Endothelial cell of umbilical vein (primary cell): ENCODE data around the gene NFATC1. TPM values are rescaled to one million over a fixed set of nuclear protein-coding genes. Genes with fewer than 3 reads are reported as not detected.
A peak's percentile ranks its signal among the peaks of the same experiment; 100 is the strongest.

Experiments
- BruUV-seq: library from RNA; stranded (reverse); fragments of 400-500 nt; replicated peaks from 2 replicates; lab custom pipeline; 2021; lab: Mats Ljungman, UMichigan
- CTCF ChIA-PET: fragments of 300-600, 350-600 bp; sonication (Branson Sonifier 250); formaldehyde crosslinking; loops from one replicate; lab custom pipeline; 2021; ENCODE audit warnings: antibody characterized with exemption, inconsistent platforms; lab: Charles Lee
- POLR2A ChIA-PET: fragments of 300-600, 350-600 bp; sonication (Branson Sonifier 250); formaldehyde crosslinking; loops from one replicate; lab custom pipeline; 2021; ENCODE audit warnings: antibody characterized with exemption, inconsistent platforms; lab: Charles Lee
- DNase-seq: peaks from one replicate; pipeline ENCODE4 v3.0.0-alpha.2; 2011; ENCODE audit warnings: low read depth, low spot score
- FAIRE-seq: peaks from 2 replicates; lab custom pipeline; 2011; peaks lifted over from hg19 to GRCh38; lab: Jason Lieb, UNC
- H2AFZ ChIP-seq: 2 replicates; pipeline ENCODE4 v1.6.0; 2012; ENCODE audit warnings: low read depth, low read length, control low read depth, inconsistent platforms
- H3K27ac ChIP-seq: 2 replicates; pipeline ENCODE4 v1.5.1; 2011; ENCODE audit warnings: low read depth, mild to moderate bottlenecking, control low read depth, low read length, moderate library complexity; ENCODE audit not compliant: insufficient read depth
- H3K27me3 ChIP-seq, 2 experiments: 2 replicates each; pipeline versions ENCODE4 v1.6.0 to v1.6.1; 2011; ENCODE audit warnings: low read length in 2 of 2, mixed read lengths in 1 of 2; ENCODE audit not compliant: control insufficient read depth in 2 of 2, insufficient read depth in 2 of 2
- H3K36me3 ChIP-seq, 2 experiments: 2 replicates in 1 of 2; 3 replicates in 1 of 2; pipeline ENCODE4 v1.5.1; 2011; ENCODE audit warnings: low read length in 2 of 2, mild to moderate bottlenecking in 1 of 2, moderate library complexity in 1 of 2; ENCODE audit not compliant: control insufficient read depth in 2 of 2, insufficient read depth in 2 of 2; ENCODE audit errors: extremely low read depth in 1 of 2
- H3K4me1 ChIP-seq: 3 replicates; pipeline ENCODE4 v1.5.1; 2011; ENCODE audit warnings: mild to moderate bottlenecking, low read length; ENCODE audit not compliant: control insufficient read depth, insufficient read depth; ENCODE audit errors: extremely low read depth
- H3K4me2 ChIP-seq: 2 replicates; pipeline ENCODE4 v1.6.1; 2011; ENCODE audit warnings: low read length, control low read depth, mixed read lengths; ENCODE audit not compliant: insufficient read depth
- H3K4me3 ChIP-seq, 3 experiments: fragments of 200-600 bp in 1 of 3; sonication (generic), shearing (Covaris generic) in 1 of 3; replicated peaks in 1 of 3; 2 replicates each; pipeline ENCODE4 v1.5.1; 2011 to 2016; ENCODE audit warnings: control low read depth in 3 of 3, low read length in 3 of 3, mild to moderate bottlenecking in 2 of 3, inconsistent platforms in 1 of 3, low read depth in 1 of 3, moderate library complexity in 1 of 3; ENCODE audit not compliant: insufficient read depth in 1 of 3
- H3K79me2 ChIP-seq: 2 replicates; pipeline ENCODE4 v1.6.0; 2012; ENCODE audit warnings: low read length, inconsistent platforms; ENCODE audit not compliant: control insufficient read depth, insufficient read depth
- H3K9ac ChIP-seq: replicated peaks from 2 replicates; pipeline ENCODE3; 2011; ENCODE audit warnings: low read length, control low read depth; ENCODE audit not compliant: insufficient read depth; ENCODE audit errors: extremely low read depth
- H3K9me1 ChIP-seq: replicated peaks from 3 replicates; pipeline ENCODE4 v1.6.0; 2011; ENCODE audit warnings: mild to moderate bottlenecking, low read length; ENCODE audit not compliant: control insufficient read depth, insufficient read depth; ENCODE audit errors: extremely low read depth
- H3K9me3 ChIP-seq: replicated peaks from 2 replicates; pipeline ENCODE4 v1.5.1; 2012; ENCODE audit warnings: low read length, inconsistent platforms; ENCODE audit not compliant: control insufficient read depth, insufficient read depth
- H4K20me1 ChIP-seq: replicated peaks from 2 replicates; pipeline ENCODE3; 2011; ENCODE audit warnings: mild to moderate bottlenecking, low read length; ENCODE audit not compliant: control insufficient read depth, insufficient read depth; ENCODE audit errors: extremely low read depth
- CTCF ChIP-seq, 2 donors: IDR thresholded peaks; 1 replicate in 1 of 2; 2 replicates in 1 of 2; pipeline ENCODE4 v1.5.1; 2011; ENCODE audit warnings: low read length in 2 of 2, mild to moderate bottlenecking in 2 of 2, moderate library complexity in 2 of 2, control low read depth in 1 of 2, inconsistent platforms in 1 of 2, low read depth in 1 of 2; ENCODE audit not compliant: insufficient read depth in 1 of 2; ENCODE audit errors: extremely low read depth in 1 of 2
- EZH2 ChIP-seq: IDR thresholded peaks from 2 replicates; pipeline ENCODE4 v1.6.1; 2012; ENCODE audit warnings: borderline replicate concordance, low read depth, mild to moderate bottlenecking, moderate library complexity, low read length, inconsistent platforms; ENCODE audit not compliant: severe bottlenecking
- FOS ChIP-seq: IDR thresholded peaks from 2 replicates; pipeline ENCODE4 v1.6.1; 2011; ENCODE audit warnings: mild to moderate bottlenecking, low read length, moderate library complexity, borderline replicate concordance; ENCODE audit not compliant: insufficient read depth
- GATA2 ChIP-seq: IDR thresholded peaks from 2 replicates; pipeline ENCODE4 v1.7.0; 2011; ENCODE audit warnings: low read depth, mild to moderate bottlenecking, moderate library complexity, mixed read lengths, low read length; ENCODE audit not compliant: insufficient read length, insufficient read depth
- JUN ChIP-seq: IDR thresholded peaks from 2 replicates; pipeline ENCODE4 v1.6.1; 2011; ENCODE audit warnings: borderline replicate concordance, low read depth; ENCODE audit not compliant: insufficient read length, insufficient read depth
- MYC ChIP-seq: IDR thresholded peaks from one replicate; pipeline ENCODE4 v1.6.1; 2011; ENCODE audit warnings: mild to moderate bottlenecking, low read depth, low read length
- POLR2A ChIP-seq: IDR thresholded peaks from 2 replicates; pipeline ENCODE4 v1.6.1; 2012; ENCODE audit warnings: low read depth, mild to moderate bottlenecking, control low read depth, low read length
- POLR2AphosphoS5 ChIP-seq: IDR thresholded peaks from 2 replicates; pipeline ENCODE4 v1.6.1; 2012; ENCODE audit warnings: low read depth, mild to moderate bottlenecking, control low read depth, low read length, moderate library complexity; ENCODE audit not compliant: insufficient read depth
- dilution Hi-C: fragments of 300-500 bp; cut with MboI; formaldehyde crosslinking; loops from one replicate; pipeline ENCODE4 v1.15.0; 2019; ENCODE audit warnings: low sequenced_read_pairs; ENCODE audit not compliant: extremely low pct_ligation_motif_present
- intact Hi-C: fragments of 100-400 bp; cut with micrococcal nuclease; formaldehyde crosslinking; loops from one replicate; pipeline ENCODE4 v1.10.0; 2022
- polyA plus RNA-seq, 4 experiments: library from polyadenylated mRNA; depleted of rRNA in 3 of 4; stranded (reverse) in 3 of 4; unstranded in 1 of 4; fragments of >200 nt; gene quantifications; 2 replicates each; pipeline versions ENCODE4 v1.2.1 to v1.2.3, GENCODE V29; 2011 to 2012; ENCODE audit warnings: missing spikeins in 1 of 4
- total RNA-seq: library from RNA; stranded (reverse); gene quantifications from 2 replicates; pipeline ENCODE4 v1.2.3, GENCODE V29; 2021
- TF ChIP-seq, protein P1 (sequence below): IDR thresholded peaks from 2 replicates; pipeline ENCODE4 v1.6.1; 2011; ENCODE audit not compliant: insufficient read depth, insufficient read length

The NFATC1 gene
- total and polyA plus RNA-seq, 2 donors (not counting 3 experiments of a cell fraction or from before 2014, with no cell fraction given), result 11.1 to 30.0 TPM

GRCh38 chr18:79404567-79404910 is 8.8 kb downstream of the NFATC1 start:
- H2AFZ ChIP-seq, result no peak overlapping the region

More at GRCh38 chr18:79404567-79404910, 8.8 kb downstream of the NFATC1 start:
- dilution Hi-C loops (no loop called here), intact Hi-C loops (no loop called here)
- Histone ChIP-seq H3K27ac (peak overlapping the region; percentile 78), H4K20me1 (no peaks in the 10 kb centered on the region), H3K4me1 (peaks cover 38% of the 10 kb centered on the region), H3K4me2 (no peak overlapping the region), H3K79me2 (peaks cover 32% of the 10 kb centered on the region), H3K9me1 (no peaks in the 10 kb centered on the region), H3K27me3 (no peaks in the 10 kb centered on the region), H3K4me3 (no peak overlapping the region), H3K9me3 (no peaks in the 10 kb centered on the region), H3K9ac (no peak overlapping the region), H3K36me3 (no peaks in the 10 kb centered on the region)
- FAIRE-seq, result no peak
- ChIA-PET POLR2A (interaction anchor here (0.8 kb wide), 1 partner anchor 9 kb away, joined by 4 read pairs; the partner anchor contains the start of gene NFATC1), CTCF (interaction anchor here (1.4 to 2.2 kb wide), 2 partner anchors 11 to 81 kb away, joined by 4 to 12 read pairs; no protein-coding TSS in a partner anchor)
- no peak for TF ChIP-seq GATA2
- no peak for TF ChIP-seq POLR2AphosphoS5
- no peak for TF ChIP-seq EZH2
- no peak for TF ChIP-seq POLR2A
- TF ChIP-seq CTCF (IDR thresholded peaks at IDR 0.05; ENCODE audit: extremely low read depth in 1 of 2, insufficient read depth in 1 of 2, low read depth in 1 of 2, low read length in 2 of 2), result no peak
- TF ChIP-seq MYC, result no peak
- TF ChIP-seq, protein P1, sequence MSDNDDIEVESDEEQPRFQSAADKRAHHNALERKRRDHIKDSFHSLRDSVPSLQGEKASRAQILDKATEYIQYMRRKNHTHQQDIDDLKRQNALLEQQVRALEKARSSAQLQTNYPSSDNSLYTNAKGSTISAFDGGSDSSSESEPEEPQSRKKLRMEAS, result no peak
- no peak for TF ChIP-seq JUN
- TF ChIP-seq FOS, result no peak
- no peak for DNase-seq
- no TSS peak for BruUV-seq
